Neutrophil (primary cell): ENCODE results near the gene STAT1.

ENCODE experiments used
- H3K27ac ChIP-seq: fragments of 200-600 bp; sonication (generic); 2 replicates; pipeline ENCODE4 v1.5.1; 2016; ENCODE audit warnings: mild to moderate bottlenecking, moderate library complexity
- H3K27me3 ChIP-seq: fragments of 200-600 bp; sonication (generic); 2 replicates; pipeline ENCODE4 v1.6.0; 2016; ENCODE audit warnings: mild to moderate bottlenecking
- H3K36me3 ChIP-seq: fragments of 200-600 bp; sonication (generic); 2 replicates; pipeline ENCODE4 v1.5.1; 2017
- H3K4me1 ChIP-seq, 2 experiments: fragments of 200-600 bp in 1 of 2; sonication (generic) in 1 of 2; 1 replicate in 1 of 2; 2 replicates in 1 of 2; pipeline versions ENCODE4 v1.5.1 to v1.6.1; 2013 to 2016; ENCODE audit warnings: low read depth in 1 of 2, low read length in 1 of 2, mild to moderate bottlenecking in 1 of 2, moderate library complexity in 1 of 2; ENCODE audit not compliant: control insufficient read depth in 1 of 2, insufficient read depth in 1 of 2
- H3K4me3 ChIP-seq, 2 experiments: fragments of 200-600 bp in 1 of 2; sonication (generic) in 1 of 2; 1 replicate in 1 of 2; 2 replicates in 1 of 2; pipeline ENCODE4 v1.5.1; 2013 to 2016; ENCODE audit warnings: low read depth in 1 of 2, low read length in 1 of 2, mild to moderate bottlenecking in 1 of 2, moderate library complexity in 1 of 2
- H3K9me3 ChIP-seq: fragments of 200-600 bp; sonication (generic); 2 replicates; pipeline ENCODE4 v1.5.1; 2016
- CTCF ChIP-seq: fragments of 200-600 bp; sonication (generic); IDR thresholded peaks from 2 replicates; pipeline ENCODE4 v1.5.1; 2016; ENCODE audit warnings: antibody characterized with exemption

The STAT1 gene

GRCh38 chr2:190929919-190930318 lies 84.1 kb downstream of the STAT1 start:
- Histone ChIP-seq H3K4me3 (no peak overlapping the region), H3K27me3 (no peaks in the 10 kb centered on the region), H3K4me1 (no peaks in the 10 kb centered on the region), H3K9me3 (no peaks in the 10 kb centered on the region), H3K36me3 (peaks cover 48% of the 10 kb centered on the region), H3K27ac (no peak overlapping the region)
- TF ChIP-seq CTCF = no peak

- H3K4me3 ChIP-seq = no peak overlapping the region
- peaks cover 55% of the 10 kb centered on the region for H3K36me3 ChIP-seq
- H3K9me3 ChIP-seq = no peaks in the 10 kb centered on the region
- H3K27ac ChIP-seq = no peak overlapping the region
- no peaks in the 10 kb centered on the region for H3K27me3 ChIP-seq
- no peak for TF ChIP-seq CTCF
- no peaks in the 10 kb centered on the region for H3K4me1 ChIP-seq
Measured at GRCh38 chr2:190927301-190927700, 86.7 kb downstream of the STAT1 start.

- H3K4me1 ChIP-seq = peaks cover 0 to under 1% of the 10 kb centered on the region in 2 experiments
- no peak overlapping the region for H3K27ac ChIP-seq
- TF ChIP-seq CTCF = no peak
- no peak overlapping the region for H3K4me3 ChIP-seq
- no peaks in the 10 kb centered on the region for H3K27me3 ChIP-seq
- H3K36me3 ChIP-seq = peaks cover 54% of the 10 kb centered on the region
- no peaks in the 10 kb centered on the region for H3K9me3 ChIP-seq
Measured at GRCh38 chr2:190922376-190922775, 91.6 kb downstream of the STAT1 start.

- H3K9me3 ChIP-seq = no peaks in the 10 kb centered on the region
- no peak for TF ChIP-seq CTCF
- H3K27me3 ChIP-seq = no peaks in the 10 kb centered on the region
- no peak overlapping the region for H3K4me3 ChIP-seq
- H3K36me3 ChIP-seq = peaks cover 45% of the 10 kb centered on the region
- H3K27ac ChIP-seq = no peak overlapping the region
- H3K4me1 ChIP-seq = peaks cover 0 to 12% of the 10 kb centered on the region in 2 experiments
Measured at GRCh38 chr2:190920085-190920484, 93.9 kb downstream of the STAT1 start.
